A549 (cell line): ENCODE data around the gene GSTM3. TPM values are rescaled to one million over a fixed set of nuclear protein-coding genes. Genes with fewer than 3 reads are reported as not detected.

Experiments used
- ATAC-seq, 2 experiments: fragments of 200-7000 bp in 1 of 2; fragments of >200 bp in 1 of 2; cut with Nextera tagmentation in 1 of 2; cut with Tn5 transposase in 1 of 2; 3 replicates each; pipeline versions ENCODE4 v1.8.0 to v1.9.1; 2018 to 2020; ENCODE audit warnings: mild to moderate bottlenecking in 1 of 2, moderate library complexity in 1 of 2
- CTCF ChIA-PET: fragments of 300-600 bp; sonication (Branson Sonifier 250); formaldehyde crosslinking; extraction: SDS; loops from one replicate; lab custom pipeline; 2021; ENCODE audit warnings: antibody characterized with exemption, inconsistent platforms; lab: Yijun Ruan, JAX
- POLR2A ChIA-PET: fragments of 350-600 bp; formaldehyde crosslinking; extraction: SDS; loops from one replicate; lab custom pipeline; 2021; ENCODE audit warnings: antibody characterized with exemption, inconsistent platforms; lab: Yijun Ruan, JAX
- DNase-seq, 2 experiments: peaks; one replicate each; pipeline versions ENCODE4 v3.0.0 to v3.0.0-alpha.2; 2011 to 2016; ENCODE audit warnings: low read depth in 1 of 2, low spot score in 1 of 2
- FAIRE-seq: peaks from 2 replicates; lab custom pipeline; 2011; peaks lifted over from hg19 to GRCh38; lab: Jason Lieb, UNC
- H3K27ac ChIP-seq, 2 experiments: fragments of >200 bp; sonication (Bioruptor Twin); formaldehyde crosslinking; 3 replicates each; pipeline ENCODE4 v1.5.1; 2016 to 2017
- H3K4me1 ChIP-seq: fragments of >200 bp; sonication (Bioruptor Twin); formaldehyde crosslinking; 3 replicates; pipeline ENCODE4 v1.6.1; 2016
- H3K4me2 ChIP-seq: fragments of >200 bp; sonication (Bioruptor Twin); formaldehyde crosslinking; 3 replicates; pipeline ENCODE4 v1.6.1; 2016
- H3K4me3 ChIP-seq: fragments of >200 bp; sonication (Bioruptor Twin); formaldehyde crosslinking; 3 replicates; pipeline ENCODE4 v1.5.1; 2016
- H3K9me3 ChIP-seq: fragments of >200 bp; sonication (Bioruptor Twin); formaldehyde crosslinking; 3 replicates; pipeline ENCODE4 v1.6.1; 2016
- CBX2 ChIP-seq: fragments of 200-600 bp; sonication (generic); IDR thresholded peaks from 2 replicates; pipeline ENCODE4 v1.6.1; 2016; ENCODE audit warnings: low read depth, mild to moderate bottlenecking, borderline replicate concordance
- CHD4 ChIP-seq: fragments of 200-600 bp; sonication (generic); IDR thresholded peaks from 2 replicates; pipeline ENCODE4 v1.6.1; 2016; ENCODE audit warnings: antibody characterized with exemption, mild to moderate bottlenecking, borderline replicate concordance
- CTCF ChIP-seq: fragments of >200 bp; sonication (Bioruptor Twin); formaldehyde crosslinking; IDR thresholded peaks from 3 replicates; pipeline ENCODE4 v1.5.1; 2016
- ELK1 ChIP-seq: fragments of 150-350 bp; IDR thresholded peaks from 2 replicates; pipeline ENCODE4 v1.6.1; 2014; ENCODE audit warnings: low read depth, mild to moderate bottlenecking, low read length
- FOSB ChIP-seq: fragments of 250-450 bp; sonication (Bioruptor Pico); IDR thresholded peaks from 2 replicates; pipeline ENCODE4 v1.5.0; 2020; ENCODE audit warnings: mild to moderate bottlenecking, moderate library complexity
- FOXS1 ChIP-seq: fragments of 250-450 bp; sonication (Bioruptor Pico); IDR thresholded peaks from 2 replicates; pipeline ENCODE4 v1.5.0; 2020; ENCODE audit warnings: mild to moderate bottlenecking, moderate library complexity
- HEYL ChIP-seq: fragments of 250-450 bp; sonication (Bioruptor Pico); IDR thresholded peaks from 2 replicates; pipeline ENCODE4 v1.8.0; 2021; ENCODE audit warnings: mild to moderate bottlenecking, moderate library complexity
- HMGXB4 ChIP-seq: fragments of 250-450 bp; sonication (Bioruptor Pico); IDR thresholded peaks from 2 replicates; pipeline ENCODE4 v1.5.0; 2021; ENCODE audit warnings: mild to moderate bottlenecking, moderate library complexity, borderline replicate concordance
- HOXB13 ChIP-seq: fragments of 250-450 bp; sonication (Bioruptor Pico); IDR thresholded peaks from 2 replicates; pipeline ENCODE4 v1.5.0; 2020; ENCODE audit warnings: low read depth, mild to moderate bottlenecking, moderate library complexity
- JUNB ChIP-seq: fragments of >200 bp; sonication (Bioruptor Twin); formaldehyde crosslinking; IDR thresholded peaks from 2 replicates; pipeline ENCODE4 v1.6.1; 2016
- KDM1A ChIP-seq: fragments of 200-600 bp; sonication (generic); IDR thresholded peaks from 2 replicates; pipeline ENCODE4 v1.6.1; 2016; ENCODE audit warnings: low read depth, mild to moderate bottlenecking
- KDM5A ChIP-seq: fragments of 200-600 bp; sonication (generic); IDR thresholded peaks from 2 replicates; pipeline ENCODE4 v1.6.1; 2016; ENCODE audit warnings: antibody characterized with exemption, mild to moderate bottlenecking
- MAFK ChIP-seq: fragments of 450-650 bp; IDR thresholded peaks from 2 replicates; pipeline ENCODE4 v1.6.1; 2014; ENCODE audit not compliant: partially characterized antibody
- NR3C1 ChIP-seq: fragments of >200 bp; sonication (Bioruptor Twin); formaldehyde crosslinking; IDR thresholded peaks from 3 replicates; pipeline ENCODE4 v1.6.1; 2017
- PHF8 ChIP-seq: fragments of 200-600 bp; sonication (generic); IDR thresholded peaks from 2 replicates; pipeline ENCODE4 v1.6.1; 2016; ENCODE audit warnings: low read depth, mild to moderate bottlenecking, antibody characterized with exemption, moderate library complexity, borderline replicate concordance
- POLR2A ChIP-seq: IDR thresholded peaks from 2 replicates; pipeline ENCODE4 v1.6.1; 2012; ENCODE audit warnings: mild to moderate bottlenecking, low read length
- POLR2AphosphoS2 ChIP-seq: conservative IDR thresholded peaks from 2 replicates; pipeline ENCODE4 v1.6.1; 2012; ENCODE audit warnings: low read length, improper control_type of control experiment, inconsistent platforms
- RNF2 ChIP-seq: fragments of 200-600 bp; sonication (generic); IDR thresholded peaks from 2 replicates; pipeline ENCODE4 v1.6.1; 2016; ENCODE audit warnings: low read depth, mild to moderate bottlenecking, antibody characterized with exemption, moderate library complexity, borderline replicate concordance
- SREBF2 ChIP-seq: fragments of 450-650 bp; IDR thresholded peaks from 2 replicates; pipeline ENCODE4 v1.6.1; 2014; ENCODE audit warnings: mild to moderate bottlenecking, moderate library complexity
- TFCP2L1 ChIP-seq: fragments of 250-450 bp; sonication (Bioruptor Pico); IDR thresholded peaks from 2 replicates; pipeline ENCODE4 v1.5.0; 2021; ENCODE audit warnings: mild to moderate bottlenecking
- TP53 ChIP-seq: fragments of 250-450 bp; sonication (Bioruptor Pico); IDR thresholded peaks from 2 replicates; pipeline ENCODE4 v1.5.0; 2021; ENCODE audit warnings: mild to moderate bottlenecking, moderate library complexity
- ZC3H11A ChIP-seq: fragments of 450-650 bp; IDR thresholded peaks from 2 replicates; pipeline ENCODE4 v1.6.1; 2014; ENCODE audit warnings: antibody characterized with exemption, mild to moderate bottlenecking
- ZSCAN20 ChIP-seq: fragments of 250-450 bp; sonication (Bioruptor Pico); IDR thresholded peaks from 2 replicates; pipeline ENCODE4 v1.8.0; 2022; ENCODE audit warnings: mild to moderate bottlenecking, moderate library complexity
- WGBS: methylation state at CpG from one replicate; pipeline ENCODE4 v1.1.6; 2017; ENCODE audit errors: missing lambda C conversion rate; 5-methylcytosine and 5-hydroxymethylcytosine counted together
- polyA plus RNA-seq, 4 experiments: library from polyadenylated mRNA; depleted of rRNA in 3 of 4; stranded (reverse); fragments of >200 nt; fragmentation: RNase III in 1 of 4; extraction: RNeasy Plus Mini Kit Qiagen cat#74134 plus additional on column Dnase treatment in 1 of 4; gene quantifications; 2 replicates in 3 of 4; 3 replicates in 1 of 4; pipeline ENCODE4 v1.2.3, GENCODE V29; 2011 to 2017
- TF ChIP-seq, protein P1 (sequence below): IDR thresholded peaks from 2 replicates; pipeline ENCODE4 v1.6.1; 2012
- TF ChIP-seq, protein P2 (sequence below): IDR thresholded peaks from 2 replicates; pipeline ENCODE4 v1.6.1; 2012

GSTM3 gene
- polyA plus RNA-seq, 2 of the 4 experiments (the other 2 are of a cell fraction) = 43.0 to 55.7 TPM

- Histone ChIP-seq H3K4me1 (peaks cover 59% of the 10 kb centered on the region), H3K27ac (no peak overlapping the region), H3K9me3 (peaks cover 20% of the 10 kb centered on the region), H3K4me3 (no peak overlapping the region), H3K4me2 (no peak overlapping the region)
- WGBS = 93% methylated on average over 2 of the region's 2 CpGs
- ATAC-seq (no peak), FAIRE-seq (no peak), DNase-seq (no peak)
- ChIA-PET POLR2A (interaction anchor here (0.8 to 0.9 kb wide), 2 partner anchors 9 to 146 kb away, joined by 3 read pairs; no protein-coding TSS in a partner anchor), CTCF (interaction anchor here (0.9 to 28.1 kb wide), 4 partner anchors 9 to 198 kb away, joined by 3 to 969 read pairs (median 6); partner anchors contain the start of gene AHCYL1)
- no peak for TF ChIP-seq ELK1
- no peak for TF ChIP-seq TFCP2L1 (CRISPR knock-in tag)
- no peak for TF ChIP-seq FOXS1 (CRISPR knock-in tag)
- no peak for TF ChIP-seq POLR2A
- no peak for TF ChIP-seq SREBF2
Observed at GRCh38 chr1:109781806-109782205, 41.0 kb upstream of the GSTM3 start.

DNA sequence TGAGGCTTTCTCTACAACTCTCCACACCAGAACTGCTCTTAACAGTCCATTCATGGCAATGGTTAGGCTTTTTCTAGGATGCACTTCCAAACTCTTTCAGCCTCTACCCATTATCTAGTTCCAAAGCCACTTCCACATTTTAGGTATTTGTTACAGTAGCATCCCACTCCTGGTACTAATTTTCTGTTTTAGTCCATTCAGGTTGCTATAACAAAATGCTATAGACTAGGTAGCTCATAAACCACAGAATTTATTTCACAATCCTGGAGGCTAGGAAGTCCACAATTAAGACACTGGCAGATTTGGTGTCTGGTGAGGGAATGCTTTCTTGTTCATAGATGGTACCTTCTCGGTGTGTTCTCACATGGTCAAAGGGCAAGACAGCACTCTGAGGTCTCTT is 40.1 kb upstream of the GSTM3 start:
- no peak for DNase-seq
- Histone ChIP-seq H3K4me2 (no peak overlapping the region), H3K27ac (no peak overlapping the region), H3K4me3 (no peak overlapping the region), H3K4me1 (peaks cover 58% of the 10 kb centered on the region), H3K9me3 (peaks cover 20% of the 10 kb centered on the region)
- CTCF ChIA-PET = interaction anchor here (1.7 to 28.1 kb wide), 4 partner anchors 8 to 199 kb away, joined by 4 to 969 read pairs (median 83); partner anchors contain the start of gene AHCYL1
- FAIRE-seq = no peak
- POLR2A ChIA-PET = no interaction called here
- ATAC-seq = no peak
- TF ChIP-seq MAFK = no peak
- TF ChIP-seq, protein P1, sequence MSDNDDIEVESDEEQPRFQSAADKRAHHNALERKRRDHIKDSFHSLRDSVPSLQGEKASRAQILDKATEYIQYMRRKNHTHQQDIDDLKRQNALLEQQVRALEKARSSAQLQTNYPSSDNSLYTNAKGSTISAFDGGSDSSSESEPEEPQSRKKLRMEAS = no peak
- TF ChIP-seq HMGXB4 (CRISPR knock-in tag) = no peak
- no peak for TF ChIP-seq POLR2A
- TF ChIP-seq CTCF = no peak
- TF ChIP-seq JUNB = no peak
- no peak for TF ChIP-seq KDM5A
- no peak for TF ChIP-seq ZSCAN20 (CRISPR knock-in tag)
- TF ChIP-seq NR3C1 = no peak
- TF ChIP-seq RNF2 = no peak
- 100% methylated on average over 1 of the region's 1 CpG for WGBS

DNA sequence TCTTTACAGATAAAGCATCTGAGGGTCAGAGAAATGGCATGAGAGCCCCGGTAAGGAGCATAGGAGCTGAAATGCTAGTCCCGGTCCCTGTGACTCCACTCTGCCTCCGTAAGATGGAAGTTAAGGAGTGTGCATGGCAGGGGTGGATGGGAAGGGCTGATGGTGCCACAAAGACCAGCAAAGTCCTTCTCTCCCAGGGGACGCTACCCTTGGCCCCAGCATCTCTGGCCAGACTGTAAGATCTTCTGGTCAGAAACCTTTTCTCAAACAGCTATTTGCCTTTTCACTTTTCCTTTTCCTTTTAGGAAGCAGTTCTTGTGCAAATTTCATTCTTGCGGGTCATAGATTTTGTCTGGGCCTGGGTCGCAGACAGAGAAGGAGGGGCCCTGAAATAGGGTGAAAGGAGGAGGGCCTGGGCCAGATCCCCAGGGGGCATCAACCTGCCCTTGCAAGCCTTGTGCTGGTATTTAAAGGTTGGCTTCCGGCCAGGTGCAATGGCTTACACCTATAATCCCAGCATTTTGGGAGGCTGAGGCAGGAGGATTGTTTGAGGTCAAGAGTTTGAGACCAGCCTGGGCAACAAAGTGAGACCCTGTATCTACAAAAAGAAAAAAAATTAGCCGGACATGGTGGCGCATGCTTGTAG is 37.3 kb upstream of the GSTM3 start:
- FAIRE-seq (no peak), DNase-seq (no peak), ATAC-seq (no peak)
- POLR2A ChIA-PET = interaction anchor here (1.5 to 4.7 kb wide), 2 partner anchors 206 to 226 kb away, joined by 3 to 23 read pairs; partner anchors contain the start of gene AHCYL1
- 85% methylated on average over 9 of the region's 9 CpGs for WGBS
- Histone ChIP-seq H3K4me3 (no peak overlapping the region), H3K4me1 (peaks cover 43% of the 10 kb centered on the region), H3K9me3 (peaks cover 20% of the 10 kb centered on the region), H3K27ac (peak overlapping the region; percentile 78 to 91), H3K4me2 (no peak overlapping the region)
- CTCF ChIA-PET = interaction anchor here (0.9 to 28.1 kb wide), 32 partner anchors 11 to 287 kb away, joined by 3 to 969 read pairs (median 6); partner anchors contain the start of genes AHCYL1, CSF1 and GPR61
- TF ChIP-seq PHF8 = no peak
- TF ChIP-seq KDM5A = no peak
- TF ChIP-seq CTCF = no peak
- no peak for TF ChIP-seq TP53 (CRISPR knock-in tag)
- TF ChIP-seq POLR2A = no peak
- TF ChIP-seq MAFK = no peak
- TF ChIP-seq, protein P2, sequence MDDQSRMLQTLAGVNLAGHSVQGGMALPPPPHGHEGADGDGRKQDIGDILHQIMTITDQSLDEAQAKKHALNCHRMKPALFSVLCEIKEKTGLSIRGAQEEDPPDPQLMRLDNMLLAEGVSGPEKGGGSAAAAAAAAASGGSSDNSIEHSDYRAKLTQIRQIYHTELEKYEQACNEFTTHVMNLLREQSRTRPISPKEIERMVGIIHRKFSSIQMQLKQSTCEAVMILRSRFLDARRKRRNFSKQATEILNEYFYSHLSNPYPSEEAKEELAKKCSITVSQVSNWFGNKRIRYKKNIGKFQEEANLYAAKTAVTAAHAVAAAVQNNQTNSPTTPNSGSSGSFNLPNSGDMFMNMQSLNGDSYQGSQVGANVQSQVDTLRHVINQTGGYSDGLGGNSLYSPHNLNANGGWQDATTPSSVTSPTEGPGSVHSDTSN = no peak
- no peak for TF ChIP-seq CHD4
- no peak for TF ChIP-seq POLR2AphosphoS2
- TF ChIP-seq HOXB13 (CRISPR knock-in tag) = no peak
- no peak for TF ChIP-seq ZC3H11A
- TF ChIP-seq KDM1A = no peak
- no peak for TF ChIP-seq CBX2
- no peak for TF ChIP-seq FOSB (CRISPR knock-in tag)
- no peak for TF ChIP-seq HEYL (CRISPR knock-in tag)
